Epidermal melanocyte (primary cell): ENCODE results near the gene TAF4.
"Not testable (repeated sequence)": the region's sequence is repeated elsewhere in the genome, so short reads cannot be mapped to it uniquely, and the experiment has no call there.

Experiments used
- DNase-seq: peaks from one replicate; pipeline ENCODE4 v3.0.0; 2011; ENCODE audit warnings: low spot score; ENCODE audit not compliant: insufficient read length

TAF4 gene

GRCh38 chr20:61980647-61981583 lies 84.8 kb downstream of the TAF4 start:
- peak; percentile 51 for DNase-seq

DNA sequence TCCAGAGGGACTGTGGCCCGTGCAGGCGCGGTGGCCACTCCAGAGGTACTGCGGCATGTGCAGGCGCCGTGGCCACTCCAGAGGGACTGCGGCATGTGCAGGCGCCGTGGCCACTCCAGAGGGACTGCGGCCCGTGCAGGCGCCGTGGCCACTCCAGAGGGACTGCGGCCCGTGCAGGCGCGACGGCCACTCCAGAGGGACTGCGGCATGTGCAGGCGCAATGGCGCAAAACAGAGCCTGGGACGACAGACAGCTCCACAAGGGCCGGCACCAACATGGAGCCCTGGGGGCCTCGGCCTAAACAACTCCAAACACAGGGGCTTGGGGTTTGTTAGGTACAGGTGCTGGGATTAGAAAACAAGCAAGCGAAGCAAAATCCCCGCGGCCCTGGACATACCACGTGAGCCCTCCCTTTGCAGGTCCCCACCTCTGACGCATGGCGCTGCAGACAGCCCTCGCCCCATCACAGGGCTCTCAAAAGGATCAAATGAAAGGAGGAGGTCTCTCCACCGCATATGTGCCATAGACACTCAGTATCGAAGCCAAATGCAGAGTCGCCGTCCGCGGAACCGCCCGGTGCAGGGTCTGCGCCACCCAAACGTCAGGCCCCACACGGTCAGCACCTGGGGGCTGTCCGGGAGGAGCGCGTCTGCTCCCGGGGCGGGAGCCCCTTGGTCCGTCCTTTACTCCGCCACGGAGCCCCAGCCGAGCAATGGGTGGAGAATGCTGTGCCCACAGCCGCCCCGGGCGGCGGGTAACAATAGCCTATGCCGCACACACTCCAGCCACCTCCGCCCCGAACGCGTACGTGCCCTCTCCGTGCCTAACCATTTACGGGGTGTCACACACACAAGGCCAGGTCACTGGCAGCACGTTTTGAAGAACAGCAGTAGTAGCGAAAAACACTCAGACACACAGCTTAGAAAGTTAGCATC lies 85.7 kb downstream of the TAF4 start:
- no peak for DNase-seq

DNA sequence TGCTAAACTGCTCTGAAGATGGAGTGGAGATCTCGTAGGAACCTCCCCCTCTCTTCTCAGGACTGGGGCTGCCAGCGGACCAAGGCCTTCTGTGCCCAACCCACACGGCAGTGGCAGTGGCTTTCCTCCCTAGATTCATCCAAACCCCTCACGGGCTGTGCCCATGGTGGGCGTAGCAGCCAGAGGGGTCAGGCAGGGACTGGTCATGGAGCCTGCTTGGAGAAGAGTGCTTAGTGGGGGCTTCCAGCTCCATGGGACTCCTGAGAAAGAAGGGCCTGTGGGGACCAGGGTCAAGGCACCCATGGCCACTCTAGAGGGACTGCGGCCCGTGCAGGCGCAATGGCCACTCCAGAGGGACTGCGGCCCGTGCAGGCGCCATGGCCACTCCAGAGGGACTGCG lies 86.6 kb downstream of the TAF4 start:
- DNase-seq: no peak

DNA sequence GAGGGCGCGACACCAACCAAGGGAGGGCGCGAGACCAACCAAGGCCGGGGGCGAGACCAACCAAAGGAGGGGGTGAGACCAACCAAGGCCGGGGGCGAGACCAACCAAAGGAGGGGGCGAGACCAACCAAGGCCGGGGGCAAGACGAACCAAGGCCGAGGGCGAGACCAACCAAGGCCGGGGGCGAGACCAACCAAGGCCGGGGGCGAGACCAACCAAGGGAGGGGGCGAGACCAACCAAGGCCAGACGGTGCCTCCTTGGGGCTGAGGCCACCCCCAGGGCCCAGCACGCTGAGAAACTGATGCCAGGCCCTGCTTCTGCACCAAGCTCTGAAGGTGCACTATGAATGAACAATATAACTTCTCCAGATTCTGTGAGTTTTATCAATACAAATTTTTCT lies 87.2 kb downstream of the TAF4 start:
- DNase-seq: no peak

GRCh38 chr20:61977419-61977786 lies 88.3 kb downstream of the TAF4 start:
- no peak for DNase-seq

DNA sequence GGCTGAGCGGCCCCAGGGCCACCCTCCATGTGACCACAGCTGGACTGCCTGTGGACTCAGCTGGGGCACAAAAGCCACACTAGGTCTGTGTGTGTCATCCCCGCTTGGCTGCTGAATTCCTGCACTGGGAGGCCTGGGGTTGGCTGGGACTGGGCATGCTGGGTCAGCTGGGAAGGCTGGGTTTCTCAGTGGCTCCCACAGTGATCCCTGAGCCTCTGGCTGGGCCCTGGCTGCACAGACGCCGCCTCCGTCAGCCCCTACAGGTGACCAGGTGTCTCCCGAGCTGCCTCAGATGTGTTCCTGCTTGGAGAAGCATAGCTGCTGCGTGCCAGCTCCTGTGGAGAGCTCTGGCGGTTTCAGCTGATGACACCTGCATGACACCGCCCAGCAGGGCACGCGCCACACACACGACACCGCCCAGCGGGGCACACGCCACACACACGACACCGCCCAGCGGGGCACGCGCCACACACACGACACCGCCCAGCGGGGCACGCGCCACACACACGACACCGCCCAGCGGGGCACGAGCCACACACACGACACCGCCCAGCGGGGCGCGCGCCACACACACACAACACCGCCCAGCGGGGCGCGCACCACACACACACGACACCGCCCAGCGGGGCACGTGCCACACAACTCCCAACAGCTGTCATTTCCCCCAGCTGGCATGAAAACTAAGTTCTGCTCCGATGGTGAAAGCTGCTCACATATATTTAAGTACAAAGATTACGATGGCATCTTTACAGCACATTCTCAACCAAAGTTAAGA lies 88.8 kb downstream of the TAF4 start:
- DNase-seq: no peak

DNA sequence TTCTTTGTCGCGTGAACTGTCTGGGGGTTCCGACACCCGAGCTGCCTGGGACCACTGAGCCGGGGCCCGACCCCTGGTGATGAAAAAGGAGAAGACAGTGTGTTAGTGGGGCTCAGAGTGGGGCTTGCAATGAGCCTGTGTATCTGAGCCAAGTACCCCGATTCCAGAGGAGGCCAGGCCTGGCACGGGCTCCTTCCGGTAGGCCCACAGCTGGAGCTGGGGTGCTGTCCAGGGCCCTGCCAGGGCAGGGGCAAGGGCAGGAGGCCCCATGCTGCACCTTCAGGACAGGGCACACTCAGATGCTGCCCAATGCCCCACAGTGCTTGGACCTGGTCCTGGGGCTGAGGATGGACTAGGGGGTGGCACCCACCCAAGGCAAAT lies 89.4 kb downstream of the TAF4 start:
- DNase-seq: no peak

DNA sequence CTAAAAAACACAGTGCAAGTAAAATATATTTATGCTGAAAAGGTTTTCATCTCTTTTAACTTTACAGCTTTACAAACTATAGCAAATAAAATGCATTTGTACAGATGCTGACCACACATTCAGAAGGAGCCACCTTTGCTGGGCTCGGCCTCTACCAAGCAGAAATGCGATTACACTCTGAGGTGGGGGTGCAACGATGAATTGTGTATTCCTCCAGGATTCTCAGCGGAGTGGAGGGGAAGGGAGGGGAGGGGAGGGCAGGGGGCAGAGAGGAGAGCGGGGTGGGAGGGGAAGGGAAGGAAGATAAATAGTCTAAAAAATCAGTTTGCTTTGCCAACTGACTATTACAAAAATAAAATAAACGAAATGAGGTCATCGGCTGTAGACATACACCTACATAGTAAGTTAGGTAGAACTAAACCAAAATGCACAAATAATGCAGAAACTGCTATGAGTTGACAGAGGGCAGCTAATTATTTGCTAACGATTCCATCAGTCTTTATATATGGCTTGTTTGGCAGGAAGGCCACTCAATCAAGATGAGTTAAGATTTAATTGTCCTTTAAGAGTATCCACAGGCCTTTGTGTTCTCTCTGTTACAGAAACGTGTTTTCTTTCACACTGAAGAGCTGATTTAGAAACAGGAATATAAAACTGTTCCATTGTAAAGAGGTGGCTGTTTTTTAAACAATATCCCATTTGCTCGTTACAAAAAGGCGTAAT lies 90.1 kb downstream of the TAF4 start:
- no peak for DNase-seq

DNA sequence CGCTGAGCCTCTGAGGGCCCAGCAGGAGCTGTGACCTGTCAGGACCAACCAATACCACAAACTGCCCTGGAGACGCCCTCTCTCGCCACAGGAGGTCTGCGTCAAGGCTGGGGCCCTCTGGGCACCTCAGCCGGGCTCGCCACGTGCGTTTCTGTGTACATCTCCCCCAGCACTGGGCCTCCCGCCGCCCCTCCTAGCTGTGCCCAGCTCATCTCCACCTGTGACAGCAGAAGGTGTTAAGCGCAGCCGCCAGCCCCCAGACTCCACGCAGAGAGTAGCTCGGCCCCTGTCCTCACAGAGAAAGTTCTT lies 91.4 kb downstream of the TAF4 start:
- no peak for DNase-seq

DNA sequence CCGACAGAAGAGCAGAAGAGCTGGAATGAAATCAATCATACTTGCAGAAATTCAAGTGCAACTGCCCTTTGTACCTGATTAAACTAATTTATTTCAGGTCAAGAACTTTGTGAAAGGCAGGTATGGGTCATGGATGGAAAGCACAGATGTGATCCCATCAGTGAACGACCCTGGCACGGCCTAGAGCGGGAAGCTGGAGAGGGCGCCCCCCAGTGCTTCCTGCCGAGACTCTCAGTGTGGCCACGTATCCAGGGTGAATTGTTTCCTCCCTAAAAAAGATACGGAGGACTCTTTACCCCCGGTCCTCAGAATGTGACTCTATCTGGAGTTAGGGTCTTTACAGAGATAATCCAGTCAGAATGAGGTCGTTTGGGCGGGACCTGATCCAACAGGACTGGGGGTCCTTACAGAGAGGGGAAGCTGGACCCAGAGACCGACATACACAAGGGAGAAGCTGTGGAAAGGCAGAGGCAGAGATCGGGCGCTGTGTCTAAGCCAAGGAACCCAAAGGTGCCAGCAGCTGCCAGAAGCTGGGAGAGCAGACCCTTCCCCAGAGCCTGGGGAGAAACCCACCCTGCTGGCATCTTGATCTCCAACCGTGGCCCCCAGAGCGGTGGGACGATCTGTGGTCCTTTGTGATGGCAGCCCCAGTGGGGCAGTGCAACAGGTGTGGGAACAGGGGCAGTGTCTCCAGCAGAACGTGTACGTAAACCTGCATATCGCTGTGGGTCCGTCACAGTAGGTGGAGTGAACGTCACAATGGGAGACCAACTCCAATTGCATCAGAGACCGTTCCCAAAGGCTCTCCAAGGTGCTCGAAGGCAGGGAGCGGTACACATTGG lies 91.9 kb downstream of the TAF4 start:
- DNase-seq: no peak

GRCh38 chr20:61972636-61973508 lies 92.8 kb downstream of the TAF4 start:
- no peak for DNase-seq

- not testable (repeated sequence) for DNase-seq
These were observed 94.1 kb downstream of the TAF4 start for GRCh38 chr20:61971595-61971994.

- no peak for DNase-seq
These were observed 95.3 kb downstream of the TAF4 start for GRCh38 chr20:61970357-61970756.

DNA sequence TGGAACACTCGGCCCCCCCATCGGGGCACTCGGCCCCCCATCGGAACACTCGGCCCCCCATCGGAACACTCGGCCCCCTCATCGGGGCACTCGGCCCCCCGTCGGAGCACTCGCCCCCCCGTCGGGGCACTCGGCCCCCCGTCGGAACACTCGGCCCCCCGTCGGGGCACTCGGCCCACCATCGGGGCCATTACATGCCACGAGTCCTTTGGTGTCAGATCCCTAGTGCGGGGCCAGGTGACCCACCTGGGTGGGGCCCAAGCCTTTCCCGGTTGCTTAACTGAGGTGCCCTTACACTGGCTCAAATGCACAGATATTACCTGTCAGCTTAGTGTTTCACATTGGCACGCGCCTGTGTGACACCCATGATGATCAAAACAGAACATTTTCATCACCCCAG lies 95.9 kb downstream of the TAF4 start:
- no peak for DNase-seq

DNA sequence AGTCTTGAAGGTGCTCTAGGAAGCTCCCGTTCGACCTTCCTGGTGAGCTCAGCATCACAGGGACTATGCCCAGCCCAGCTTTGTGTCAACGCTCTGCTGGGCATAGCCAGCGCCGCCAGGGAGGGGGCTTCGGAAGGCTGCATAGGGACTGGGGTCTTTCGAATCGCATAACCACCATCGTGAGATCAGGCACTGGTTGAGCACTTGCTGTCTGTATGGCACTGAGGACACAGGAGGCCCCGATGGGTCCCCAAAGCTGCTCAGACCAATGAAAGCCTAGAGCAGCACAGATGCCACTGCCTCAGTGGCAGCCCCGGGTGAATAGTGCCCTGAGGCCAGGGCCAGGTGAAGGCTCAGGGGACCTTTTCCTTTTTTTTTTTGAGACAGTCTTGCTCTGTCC lies 96.7 kb downstream of the TAF4 start:
- no peak for DNase-seq

DNA sequence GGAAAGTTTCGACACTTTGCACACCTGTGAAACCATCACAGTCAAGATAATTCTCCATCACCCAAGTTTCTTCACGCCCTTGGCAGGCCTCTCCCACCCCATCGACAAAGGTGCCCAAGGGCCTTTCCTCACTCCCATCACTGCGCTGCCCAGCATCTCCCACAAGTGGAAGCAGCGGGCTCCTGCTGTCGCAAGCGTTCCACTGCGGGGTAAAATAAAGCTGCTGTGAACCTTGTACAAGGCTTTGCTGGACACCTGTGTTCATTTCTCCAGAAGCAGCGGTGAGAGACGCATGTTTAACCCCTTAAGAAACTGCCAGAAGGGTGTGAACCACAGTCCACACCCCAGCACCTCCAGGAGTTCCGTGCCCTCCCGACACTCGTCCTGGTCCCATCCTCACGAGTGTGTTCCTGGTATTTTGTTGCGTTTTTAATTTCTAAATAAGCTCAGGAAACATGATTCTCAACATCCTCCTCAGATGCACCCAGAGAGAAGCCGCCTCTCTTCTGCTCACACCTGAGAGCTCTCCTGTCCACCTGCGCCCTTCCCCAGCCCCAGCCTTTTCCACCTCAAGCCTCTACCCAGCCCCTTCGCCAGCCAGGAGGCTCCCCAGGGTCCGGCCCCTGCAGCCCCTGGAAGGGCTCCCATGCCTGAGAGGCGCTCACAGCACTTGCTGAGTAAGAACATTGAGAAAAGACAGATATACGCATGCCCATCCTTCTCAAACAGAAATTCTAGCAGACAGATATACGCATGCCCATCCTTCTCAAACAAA lies 97.5 kb downstream of the TAF4 start:
- no peak for DNase-seq

DNA sequence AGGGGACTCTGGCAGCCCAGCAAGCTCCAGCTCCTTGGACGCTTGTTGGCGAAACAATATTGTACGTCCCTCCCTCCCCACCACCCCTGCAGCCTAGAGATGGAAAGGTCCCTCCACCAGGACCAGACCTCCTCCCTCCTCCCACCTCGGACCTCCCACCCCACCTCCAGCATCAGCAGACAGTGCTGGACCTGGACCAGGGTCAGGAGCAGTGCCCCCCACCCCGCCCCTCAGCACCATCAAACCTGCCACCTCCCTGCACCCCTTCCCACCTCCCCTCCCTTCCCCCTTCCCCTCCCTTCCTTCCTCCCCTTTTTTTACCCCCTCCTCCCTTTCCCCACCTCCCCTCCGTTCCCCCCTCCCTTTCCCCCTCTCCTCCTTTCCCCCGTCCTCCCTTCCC lies 98.4 kb downstream of the TAF4 start:
- DNase-seq: no peak

DNA sequence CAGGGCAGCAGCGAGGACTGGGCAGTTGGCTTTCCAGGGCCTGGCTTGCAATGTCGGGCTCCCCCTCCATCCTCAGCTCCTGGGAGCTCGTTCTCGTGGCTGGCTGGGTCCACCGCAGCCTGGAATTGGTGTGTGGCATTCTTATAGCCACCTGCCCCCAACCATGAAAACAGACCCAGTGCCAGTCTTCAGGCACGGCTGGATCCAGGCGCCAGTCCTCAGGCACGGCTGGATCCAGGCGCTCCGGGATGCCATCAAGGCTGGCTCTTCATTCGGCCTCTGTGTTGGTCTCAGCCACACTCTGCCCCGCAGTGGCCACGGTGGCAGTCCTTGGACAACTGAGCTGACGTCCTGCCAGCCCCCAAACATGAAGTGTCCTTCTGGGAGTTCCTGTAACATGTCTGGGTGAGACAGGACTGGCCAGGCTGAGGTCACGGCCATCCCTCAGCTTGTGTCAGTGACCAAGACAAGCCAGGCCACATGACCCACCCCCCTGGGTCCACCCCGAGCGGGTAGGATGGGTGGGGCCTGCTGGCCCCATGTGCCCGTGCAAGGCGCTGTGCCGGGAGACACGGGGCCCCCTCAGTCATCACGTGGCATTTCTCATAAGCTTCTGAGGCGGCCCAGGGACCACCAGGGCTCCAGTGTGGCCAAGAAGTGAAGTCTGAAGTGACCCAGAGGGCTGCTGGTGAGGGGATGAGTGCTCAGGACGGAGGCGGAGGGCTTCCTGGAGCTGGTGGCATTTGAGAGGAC lies 99.0 kb downstream of the TAF4 start:
- DNase-seq: no peak
